GM19372 (cell line): ENCODE results near the gene OTOF.

Experiments
- ATAC-seq: cut with Tn5 transposase; IDR thresholded peaks from one replicate; pipeline ENCODE4 v1.9.1; 2021; ENCODE audit warnings: mild to moderate bottlenecking, low read depth, moderate library complexity; ENCODE audit not compliant: unreplicated experiment

The OTOF gene

DNA sequence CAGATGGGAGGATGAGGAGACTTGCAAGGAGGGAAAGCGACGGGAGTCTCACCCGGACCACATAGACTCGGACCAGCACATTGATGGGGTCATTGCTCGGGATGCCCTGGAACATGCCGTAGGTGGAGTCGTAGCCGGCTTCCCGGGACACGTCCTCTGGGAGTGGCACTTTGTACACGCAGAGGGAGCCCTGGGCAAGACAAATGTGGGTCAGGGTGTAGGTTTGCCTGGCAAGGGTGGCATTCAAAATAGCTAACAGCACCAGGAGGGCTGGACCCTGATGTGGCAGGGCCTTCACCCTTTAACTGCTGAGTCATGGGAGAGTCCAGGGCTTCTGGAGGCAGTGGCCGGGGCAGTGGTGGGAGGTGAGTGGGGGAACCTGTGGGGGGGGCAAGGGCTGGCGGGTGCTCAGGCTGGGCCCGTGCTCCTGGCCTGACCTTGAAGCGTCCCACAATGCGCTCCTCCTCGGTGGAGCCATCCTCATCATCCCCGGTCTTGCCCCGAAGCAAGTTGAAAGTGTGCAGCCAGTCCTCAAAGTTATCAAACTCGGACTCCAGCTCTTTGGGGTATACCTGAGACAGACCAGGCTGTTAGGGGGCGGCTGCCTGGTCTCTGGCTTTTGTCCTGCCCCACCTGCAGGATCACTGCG is 11.1 kb downstream of the OTOF start:
- ATAC-seq: no peak

DNA sequence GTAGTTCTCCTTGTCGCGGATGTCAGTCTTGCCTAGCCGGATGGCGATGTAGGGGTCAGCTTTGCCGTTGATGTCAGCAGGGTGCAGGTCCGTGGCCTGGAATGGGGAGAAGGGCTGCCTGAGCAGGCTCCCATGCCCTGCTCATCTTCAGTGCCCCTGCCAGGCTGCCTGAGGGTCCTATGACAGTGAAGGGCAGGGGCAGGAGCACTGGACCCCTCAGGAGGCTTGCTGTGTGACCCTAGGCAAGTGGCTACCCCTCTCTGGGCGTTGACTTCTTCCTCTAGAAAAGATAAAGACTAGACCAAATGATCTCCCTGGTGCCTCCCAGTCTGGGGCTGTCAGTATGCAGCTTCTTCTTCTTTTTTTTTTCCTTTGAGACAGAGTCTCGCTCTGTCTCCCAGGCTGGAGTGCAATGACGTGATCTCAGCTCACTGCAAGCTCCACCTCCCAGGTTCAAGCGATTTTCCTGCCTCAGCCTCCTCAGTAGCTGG is 11.9 kb downstream of the OTOF start:
- ATAC-seq: no peak

DNA sequence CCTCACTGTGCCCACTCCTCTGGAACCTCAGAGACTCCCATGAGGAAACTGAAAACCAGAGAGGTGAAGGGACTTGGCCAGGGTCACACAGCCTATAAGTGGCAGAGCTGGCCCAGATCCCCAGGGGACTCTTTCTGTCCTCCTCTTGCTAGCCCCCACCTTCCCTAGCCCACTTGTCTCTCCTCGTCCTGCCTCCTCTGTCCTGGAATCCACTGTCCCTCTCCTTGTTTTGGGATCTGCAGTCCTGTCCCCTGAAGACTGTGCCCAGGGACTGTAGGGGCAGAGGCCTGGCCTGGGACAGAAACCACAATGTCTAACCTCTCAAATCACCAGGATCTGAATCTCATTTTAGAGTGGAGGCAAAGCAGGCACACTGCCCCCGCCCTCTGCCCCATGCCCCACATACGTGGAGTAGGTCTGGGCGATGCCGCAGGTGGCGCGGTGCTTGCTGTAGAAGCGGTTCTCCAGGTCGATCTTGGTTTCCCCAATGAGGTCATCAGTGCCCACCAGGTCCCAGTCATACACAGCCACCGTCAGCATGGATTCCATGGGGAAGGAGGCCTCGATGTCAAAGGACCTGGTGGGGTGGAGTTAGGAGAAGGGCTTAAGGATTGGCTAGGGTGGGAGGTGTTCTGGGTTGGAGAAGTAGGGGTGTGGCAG is 12.5 kb downstream of the OTOF start:
- no peak for ATAC-seq

DNA sequence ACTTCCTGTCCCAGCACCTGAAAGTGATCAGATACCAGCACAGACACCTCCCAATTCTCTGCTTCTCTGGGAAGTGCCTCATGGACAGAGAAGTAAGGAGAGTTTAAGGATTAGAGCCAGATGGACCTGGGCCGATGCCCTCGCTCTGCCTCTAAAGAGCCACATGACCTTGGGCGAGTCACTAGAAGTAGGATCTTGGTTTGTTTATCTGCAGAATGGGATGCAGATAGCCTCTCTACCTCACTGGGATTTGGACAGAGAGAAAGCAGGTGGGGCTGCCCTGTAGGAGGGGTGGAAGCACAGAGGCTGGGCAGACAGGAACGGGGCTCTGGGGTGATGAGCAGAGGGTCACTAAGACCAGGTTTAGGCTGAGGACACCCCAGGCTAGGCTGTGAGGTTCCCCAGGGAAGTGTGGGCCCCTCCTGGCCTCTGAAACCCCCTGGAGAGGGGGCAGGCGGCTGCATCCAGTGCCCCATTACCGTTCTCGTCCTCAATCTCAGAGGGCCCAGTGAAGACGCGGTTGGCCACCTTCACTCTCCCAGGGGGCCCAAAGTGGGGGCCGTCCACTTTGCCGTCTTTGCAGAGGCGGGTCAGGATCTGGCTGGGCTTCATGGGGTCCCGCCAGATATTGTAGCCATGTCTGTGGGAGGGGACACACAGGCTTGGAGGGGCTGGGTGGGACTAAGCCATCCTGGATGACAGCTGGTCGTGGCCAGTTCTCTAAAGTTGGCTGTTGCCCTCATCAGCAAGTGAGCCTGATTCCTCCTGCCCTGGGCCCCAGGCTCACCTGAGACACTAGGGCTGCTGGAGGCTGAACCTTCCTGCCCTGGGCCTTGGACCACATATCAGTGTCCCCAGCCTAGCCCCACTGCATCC is 13.3 kb downstream of the OTOF start:
- no peak for ATAC-seq

DNA sequence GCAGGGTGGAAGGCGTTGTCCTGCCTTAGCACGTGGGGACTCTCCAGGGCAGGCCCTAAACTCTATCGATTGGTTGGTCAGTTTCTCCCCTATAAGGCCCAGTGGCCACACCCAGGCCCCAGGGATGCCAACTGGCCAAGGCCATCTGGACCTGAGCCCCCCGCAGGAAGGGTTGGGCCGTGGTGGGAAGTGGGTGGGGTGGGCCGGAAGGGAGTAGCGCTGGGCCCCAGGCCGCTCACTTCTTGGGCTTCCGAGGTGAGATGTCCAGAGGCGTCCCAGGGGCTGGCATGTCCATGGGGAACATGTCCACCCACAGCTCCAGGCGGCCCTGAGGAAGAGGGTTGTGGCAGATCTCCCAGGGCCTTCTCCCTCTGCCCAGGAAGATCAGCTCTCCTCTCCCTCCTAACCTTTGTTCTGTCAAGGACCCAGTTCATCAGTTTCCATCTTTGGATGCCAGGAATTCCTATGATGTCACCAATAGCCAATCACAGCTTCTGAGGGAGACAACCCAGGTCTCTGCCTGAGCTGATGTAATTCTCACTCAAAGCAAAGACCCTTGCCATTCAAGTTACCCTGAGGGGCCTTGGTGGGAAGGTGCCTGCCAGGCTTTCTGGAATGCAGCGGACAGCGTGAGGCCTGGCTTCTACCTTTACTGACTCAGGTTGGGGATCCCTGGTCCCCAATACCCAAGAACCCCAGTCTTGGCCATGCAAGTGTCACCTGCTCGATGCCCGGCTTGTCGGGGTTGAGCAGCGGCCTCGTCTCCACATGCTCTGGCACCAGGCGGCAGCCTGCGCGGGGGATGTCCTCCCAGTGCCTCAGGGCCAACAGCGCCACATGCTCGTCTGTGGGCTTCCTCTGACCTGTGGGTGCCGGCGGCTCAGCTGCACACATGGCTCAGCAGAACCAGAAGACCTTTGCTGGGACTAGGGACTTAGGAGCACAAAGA is 14.4 kb downstream of the OTOF start:
- no peak for ATAC-seq

DNA sequence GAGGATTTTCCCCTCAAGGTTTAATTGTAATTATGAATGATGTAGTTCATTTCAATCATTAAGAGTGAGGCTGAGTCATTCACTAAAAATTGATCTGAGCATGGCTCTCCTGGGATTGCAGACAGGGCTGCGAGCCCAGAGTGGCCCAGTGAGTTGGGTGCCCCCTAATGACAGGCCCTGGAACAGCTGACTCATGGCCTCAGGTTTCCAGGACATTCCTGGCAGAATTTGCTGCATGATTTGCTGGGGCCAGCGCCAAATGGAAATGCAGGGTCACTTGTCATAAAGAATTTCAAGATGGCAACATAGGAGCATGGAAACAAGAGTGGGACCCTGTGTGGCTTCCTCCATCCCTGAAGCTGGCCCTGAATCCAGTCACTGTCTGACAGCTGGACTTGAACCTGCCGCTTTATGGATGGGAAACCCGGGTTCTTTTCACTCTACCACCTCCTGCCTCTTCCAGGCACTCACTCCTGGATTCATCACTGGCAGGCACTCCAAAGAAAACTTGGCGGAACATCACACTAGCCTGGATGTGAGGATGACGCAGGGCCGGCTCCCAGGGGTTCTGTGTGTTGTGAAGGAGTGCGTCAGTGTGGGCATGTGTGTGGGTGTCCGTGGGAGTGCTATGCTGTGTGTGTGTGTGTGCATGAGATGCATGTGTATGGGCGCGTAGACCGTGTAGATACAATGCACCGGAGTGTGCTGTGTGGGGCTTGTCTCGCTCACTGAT is 15.2 kb downstream of the OTOF start:
- ATAC-seq: no peak

DNA sequence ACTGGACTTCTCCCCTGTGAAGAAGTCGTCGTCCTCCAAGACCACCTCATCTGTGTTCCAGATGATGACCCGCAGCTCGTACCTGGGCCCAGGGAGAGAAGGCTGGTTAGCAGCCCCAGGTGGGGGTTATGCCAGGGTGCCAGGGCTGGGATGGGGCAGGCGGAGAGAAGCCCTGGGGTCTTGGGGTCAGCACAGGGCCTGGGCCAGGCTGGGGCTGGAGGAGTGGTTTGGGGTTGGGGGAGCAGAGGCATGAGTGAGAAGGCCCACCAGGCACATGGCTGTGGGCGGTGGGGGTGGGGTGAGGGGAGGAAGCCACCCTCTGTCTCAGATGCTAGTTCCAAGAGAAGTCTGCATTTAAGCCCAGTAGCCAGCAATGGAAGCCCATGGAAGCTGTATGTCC is 15.8 kb downstream of the OTOF start:
- no peak for ATAC-seq

DNA sequence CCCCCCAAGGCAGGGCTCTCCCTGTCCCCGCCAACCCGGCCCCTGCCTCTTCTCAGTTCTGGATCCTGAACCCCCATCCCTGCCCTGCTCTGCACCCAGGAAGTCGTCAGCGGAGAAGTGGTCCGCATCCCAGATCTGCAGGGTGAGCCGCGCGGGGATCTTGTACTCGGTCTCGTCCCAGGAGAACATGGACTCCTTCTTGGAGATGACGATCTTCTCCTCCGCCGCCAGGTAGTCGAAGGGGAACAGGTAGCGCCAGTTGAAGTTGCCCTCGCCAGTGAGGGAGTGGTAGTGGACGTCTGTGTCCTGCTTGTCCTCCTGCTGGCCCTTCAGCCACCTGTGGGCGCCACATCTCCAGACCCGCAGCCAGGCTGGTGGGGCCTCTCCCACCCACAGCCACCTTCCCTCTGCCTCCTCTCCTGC is 16.3 kb downstream of the OTOF start:
- ATAC-seq: no peak

DNA sequence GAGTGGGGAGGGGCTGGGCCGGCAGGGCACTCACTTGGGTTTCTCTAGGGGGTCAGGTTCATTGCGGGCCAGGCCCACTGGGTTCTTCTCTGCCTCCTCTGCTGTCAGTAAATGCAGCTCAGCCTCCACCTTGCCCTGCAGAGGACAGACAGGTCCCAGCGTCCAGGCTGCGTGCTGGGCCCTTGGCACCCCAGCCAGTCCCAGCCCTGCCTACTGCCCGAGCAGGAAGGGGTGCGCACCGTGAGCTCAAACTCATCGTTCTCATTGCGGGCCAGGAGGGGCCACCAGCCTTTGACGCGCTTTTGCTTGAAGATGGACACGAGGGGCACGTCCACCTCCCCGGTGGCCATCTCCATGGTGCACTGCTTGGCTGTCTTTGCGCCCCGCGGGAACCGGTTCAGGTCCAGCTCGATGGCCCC is 17.3 kb downstream of the OTOF start:
- ATAC-seq: no peak

DNA sequence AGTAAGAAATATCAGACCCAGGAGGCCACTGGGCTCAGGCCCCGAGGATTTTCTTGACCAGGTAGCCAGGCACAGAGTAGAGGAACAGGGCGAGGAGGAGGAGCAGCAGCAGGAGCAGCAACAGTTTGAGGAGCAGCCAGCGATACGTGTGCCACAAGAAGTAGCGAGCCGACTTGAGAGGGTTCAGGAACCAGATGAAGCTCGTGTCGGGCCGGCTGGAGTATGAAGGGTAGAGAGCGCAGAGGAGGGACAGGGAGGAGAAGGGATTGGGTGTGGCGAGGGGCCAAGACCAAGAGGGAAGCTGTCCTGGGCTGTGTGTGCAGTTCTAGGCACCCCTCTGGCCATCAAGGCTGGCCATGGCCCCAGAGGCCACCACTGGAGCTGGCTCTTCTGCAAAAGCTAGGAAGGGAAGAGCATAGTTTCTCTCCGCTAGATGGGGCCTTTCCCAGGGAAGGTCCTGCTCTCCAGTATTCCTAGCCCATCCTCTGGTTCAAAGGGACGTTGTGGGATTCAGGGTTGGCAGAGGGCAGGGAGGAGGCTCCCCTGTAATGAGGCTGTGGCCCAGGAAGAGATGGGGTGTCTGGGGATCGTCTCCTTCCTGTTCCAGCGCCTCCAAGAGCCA is 17.8 kb downstream of the OTOF start:
- no peak for ATAC-seq

DNA sequence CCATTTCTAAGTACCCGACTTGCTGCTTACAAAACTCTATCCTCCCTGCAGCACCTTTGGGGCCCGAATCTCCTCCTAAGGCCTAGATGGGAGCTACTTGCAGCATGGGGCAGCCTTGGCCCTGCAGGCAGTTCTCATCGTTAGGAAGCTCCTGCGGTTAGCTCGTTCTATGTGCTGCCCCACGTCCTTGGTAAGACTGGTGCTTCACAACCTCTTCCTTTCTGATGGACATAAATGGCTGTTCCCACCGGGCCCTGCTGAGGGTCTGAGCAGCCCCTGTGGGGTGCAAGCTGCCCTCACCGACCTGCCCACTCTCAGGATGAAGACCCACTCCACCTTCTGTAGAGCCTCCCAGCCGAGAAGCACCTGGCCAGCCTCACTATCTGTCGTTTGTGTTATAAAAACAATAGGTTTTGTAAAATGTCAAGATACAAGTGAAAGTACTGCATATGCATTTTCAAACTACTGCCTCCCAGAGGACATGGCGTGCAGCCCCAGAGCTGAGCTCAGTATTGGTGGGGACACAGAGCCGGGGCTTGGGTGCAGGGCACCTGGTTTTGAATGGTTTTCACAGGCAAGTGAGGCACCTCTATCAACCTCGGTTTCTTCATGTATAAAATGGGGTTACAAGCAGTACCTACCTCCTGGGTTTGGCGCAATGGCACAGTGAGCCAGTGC is 19.4 kb downstream of the OTOF start:
- no peak for ATAC-seq

DNA sequence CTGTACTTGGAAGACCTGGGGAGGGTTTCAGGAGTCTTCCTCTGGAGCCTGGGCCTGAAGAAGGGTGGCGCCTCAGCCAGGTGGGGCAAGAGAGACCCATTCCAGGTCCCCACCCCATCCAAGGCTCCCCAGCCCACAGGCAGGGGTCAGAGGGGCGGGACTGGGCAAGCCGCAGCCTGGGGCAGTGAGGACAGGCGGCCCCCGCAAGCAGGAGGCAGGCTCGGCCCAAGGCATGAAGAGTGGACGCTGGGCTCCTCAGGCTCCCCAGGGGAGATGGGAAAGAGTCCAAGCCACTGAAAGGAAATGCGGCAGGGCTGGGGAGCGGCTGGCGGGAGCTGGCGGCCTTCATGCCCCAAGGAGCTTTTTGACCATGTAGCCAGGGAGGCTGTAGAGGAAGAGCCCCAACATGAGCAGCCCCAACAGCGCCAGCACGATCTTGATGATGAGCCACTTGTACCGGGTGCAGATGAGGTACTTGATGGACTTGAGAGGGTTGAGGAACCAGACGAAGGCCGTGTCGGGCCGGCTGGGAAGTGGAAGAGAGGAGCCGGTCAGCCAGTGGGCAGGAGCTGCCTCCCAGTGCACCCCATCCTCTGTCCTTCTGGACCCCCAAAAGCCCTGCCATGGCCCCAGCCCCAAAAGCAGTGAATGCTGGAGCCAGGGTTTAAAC is 20.1 kb downstream of the OTOF start:
- no peak for ATAC-seq

DNA sequence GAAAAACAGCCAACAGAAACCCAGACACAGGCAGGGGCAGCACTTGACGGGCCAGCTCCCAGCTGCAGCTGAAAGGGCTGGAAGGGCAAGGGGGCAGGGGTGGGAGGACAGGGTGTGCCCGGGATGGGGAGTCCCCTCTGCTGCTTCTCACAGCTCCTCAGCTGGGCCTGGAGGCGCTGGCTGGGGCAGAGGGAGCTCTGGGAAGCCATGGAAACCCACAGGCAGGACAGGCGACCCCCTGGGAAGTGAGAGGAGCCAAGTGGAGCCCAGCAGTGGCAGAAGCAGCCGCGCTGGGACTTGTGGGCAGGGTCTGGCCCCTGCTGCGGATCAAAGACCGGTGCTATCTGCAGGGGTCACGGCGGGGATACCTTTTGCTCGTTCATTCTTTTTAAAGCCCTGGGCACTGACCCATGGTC is 20.7 kb downstream of the OTOF start:
- ATAC-seq: no peak

DNA sequence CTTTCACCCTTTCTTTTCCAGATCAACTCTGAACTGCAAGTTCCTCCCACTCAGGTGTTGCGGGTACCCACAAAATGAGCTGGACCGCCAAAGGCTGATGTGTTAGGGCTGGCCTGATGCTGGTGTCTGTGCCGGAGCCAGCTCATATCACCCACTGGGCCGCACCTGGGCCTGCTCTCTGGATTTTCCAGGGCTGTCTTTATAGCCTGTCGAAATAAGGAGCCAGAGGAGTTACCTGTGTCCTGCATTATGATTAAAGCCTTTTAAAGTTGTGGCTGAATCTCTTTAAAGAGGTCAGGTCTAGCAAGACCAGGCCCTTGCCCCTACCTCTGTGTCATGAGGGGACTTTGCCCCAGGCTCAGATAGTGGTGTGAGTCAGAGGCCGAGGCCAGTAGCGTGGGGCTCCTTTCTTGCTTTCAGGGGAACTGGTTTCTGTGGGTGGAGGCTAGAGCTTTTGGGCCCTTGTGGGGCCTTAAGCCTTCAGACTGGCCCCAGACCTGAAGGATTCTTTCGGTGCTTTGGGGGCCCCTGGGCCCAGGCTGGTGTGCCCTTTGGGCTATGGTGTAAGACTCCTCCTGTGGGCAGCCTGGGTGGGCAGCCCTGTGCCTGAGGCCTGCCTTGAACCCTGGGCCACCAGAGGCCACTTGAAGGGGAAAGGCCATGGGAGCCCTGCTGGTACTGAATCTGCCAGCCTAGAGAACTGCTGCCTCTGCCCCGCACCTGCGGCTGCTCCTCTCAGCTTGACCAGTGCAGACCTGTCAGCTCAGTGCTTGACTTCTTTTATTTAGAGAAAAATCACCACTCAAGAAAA is 21.3 kb downstream of the OTOF start:
- no peak for ATAC-seq

DNA sequence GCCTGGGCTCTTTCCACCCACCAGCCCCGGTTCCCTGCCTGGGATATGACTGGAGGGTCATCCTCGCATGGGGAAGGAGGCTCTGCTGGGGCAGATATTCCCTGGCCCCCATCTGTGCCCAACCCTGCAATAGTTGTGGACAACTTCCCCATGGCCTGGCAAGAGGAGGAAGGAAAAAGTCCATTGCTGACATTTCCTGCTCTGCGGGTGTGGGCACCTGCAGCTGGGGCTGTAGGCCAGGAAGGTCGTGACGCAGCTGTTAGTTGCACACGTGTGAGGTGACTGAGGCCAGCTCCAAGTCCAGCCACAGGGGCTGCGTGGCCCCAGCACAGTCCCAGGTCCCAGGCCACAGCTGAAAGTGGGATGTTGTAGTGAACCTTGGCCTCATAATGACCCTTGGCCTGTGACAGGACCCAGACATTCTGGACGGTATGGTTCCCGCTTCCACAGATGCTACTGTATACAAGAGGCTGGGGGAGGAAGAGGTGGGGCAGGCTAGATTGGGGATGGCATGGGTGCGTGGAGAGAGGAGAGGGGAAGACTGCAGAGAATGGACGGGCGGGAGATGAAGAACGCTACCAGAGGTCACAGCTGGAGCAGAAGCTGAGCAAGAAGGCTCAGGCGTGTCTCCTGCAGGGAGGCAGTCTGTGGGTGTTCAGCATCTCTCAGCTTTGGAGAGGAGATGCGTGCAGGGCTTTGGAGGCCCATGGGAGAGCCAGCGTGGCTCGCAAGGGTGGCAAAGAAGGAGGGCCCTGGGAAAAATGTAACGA is 22.1 kb downstream of the OTOF start:
- ATAC-seq: no peak

DNA sequence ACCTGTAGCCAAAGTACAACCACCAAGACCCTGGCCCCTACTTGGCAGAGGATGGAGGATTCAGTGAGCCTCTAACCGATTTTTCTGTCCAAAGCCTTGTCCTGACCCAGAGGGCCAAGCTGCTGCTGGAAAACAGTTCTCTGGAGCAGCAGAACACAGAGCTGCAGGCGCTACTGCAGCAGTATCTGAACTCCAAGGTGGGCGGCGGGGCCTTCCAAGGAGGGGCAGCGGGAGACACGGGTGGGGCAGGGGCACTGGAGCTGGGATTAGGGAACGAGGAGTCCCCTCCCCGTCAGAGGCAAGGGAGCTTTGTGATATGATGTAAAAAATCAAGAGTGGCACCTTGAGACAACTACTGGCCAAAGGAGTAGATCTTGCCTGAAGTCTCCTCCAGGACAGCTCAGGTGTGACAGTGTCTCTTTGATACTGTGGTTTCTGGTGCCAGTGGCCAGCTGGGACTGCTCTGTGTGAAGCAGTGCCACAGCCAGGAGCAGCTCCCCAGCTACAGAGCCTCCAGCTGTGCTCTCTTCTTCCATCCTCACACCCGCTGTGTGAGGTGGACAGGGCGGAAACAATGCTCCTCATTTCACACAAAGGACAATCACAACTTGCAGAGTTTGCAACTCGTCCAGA is 22.8 kb downstream of the OTOF start:
- ATAC-seq: no peak
